Measurements from ENCODE around the gene RGL1. TPM values are rescaled to one million over a fixed set of nuclear protein-coding genes. Genes with fewer than 3 reads are reported as not detected.

Gene RGL1
- total RNA-seq, 1 donor from 2014 or later = 26.6 TPM

DNA sequence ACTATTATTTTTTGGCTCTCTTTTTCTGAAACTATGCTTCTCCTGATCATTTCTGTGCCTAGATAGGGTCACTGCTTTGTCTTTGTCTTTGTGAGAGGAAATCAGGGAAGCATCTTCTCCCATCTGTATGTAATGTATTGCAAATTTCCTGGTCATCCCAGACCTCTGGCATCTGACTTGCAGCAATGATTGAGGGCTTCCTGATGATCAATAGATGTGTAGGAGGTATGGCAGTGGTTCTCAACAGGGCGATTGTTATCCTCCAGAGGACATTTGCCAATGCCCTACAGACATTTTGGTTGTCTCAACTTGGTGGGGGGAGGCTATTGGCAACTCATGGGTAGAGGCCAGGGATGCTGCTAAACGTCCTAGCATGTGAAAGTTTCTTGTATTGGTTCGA, 64.7 kb downstream of the RGL1 start:
- no peak for DNase-seq

DNA sequence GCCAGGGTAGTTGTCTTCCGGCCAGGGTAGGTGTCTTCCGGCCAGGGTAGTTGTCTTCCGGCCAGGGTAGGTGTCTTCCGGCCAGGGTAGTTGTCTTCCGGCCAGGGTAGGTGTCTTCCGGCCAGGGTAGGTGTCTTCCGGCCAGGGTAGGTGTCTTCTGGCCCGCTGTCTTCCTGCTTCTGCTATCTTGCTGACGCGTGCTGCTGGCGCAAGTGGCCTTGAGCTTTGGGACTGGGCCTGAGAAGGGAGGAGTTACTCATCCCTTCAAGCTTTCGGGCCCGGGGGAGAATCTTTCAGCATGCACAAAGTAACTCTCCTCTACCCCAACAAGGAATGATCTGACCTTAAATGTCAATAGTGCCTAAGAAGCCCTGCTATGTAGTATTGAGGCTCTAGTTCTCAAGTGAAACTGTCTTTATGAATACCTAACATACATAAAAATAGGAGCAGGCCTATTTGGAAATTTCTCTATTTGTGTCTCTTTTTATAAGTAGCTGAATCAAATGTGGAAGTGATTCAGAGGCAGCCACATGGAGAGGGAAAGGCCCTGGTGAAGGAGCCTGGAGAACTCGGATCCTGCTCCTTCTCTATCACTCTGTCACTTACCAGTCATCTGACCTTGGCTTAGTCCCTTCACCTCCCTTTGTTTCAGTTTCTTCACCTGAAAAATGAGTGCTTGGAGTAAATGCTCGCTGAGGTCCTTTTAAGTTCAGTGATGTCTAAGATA, 65.6 kb downstream of the RGL1 start:
- no peak for DNase-seq

DNA sequence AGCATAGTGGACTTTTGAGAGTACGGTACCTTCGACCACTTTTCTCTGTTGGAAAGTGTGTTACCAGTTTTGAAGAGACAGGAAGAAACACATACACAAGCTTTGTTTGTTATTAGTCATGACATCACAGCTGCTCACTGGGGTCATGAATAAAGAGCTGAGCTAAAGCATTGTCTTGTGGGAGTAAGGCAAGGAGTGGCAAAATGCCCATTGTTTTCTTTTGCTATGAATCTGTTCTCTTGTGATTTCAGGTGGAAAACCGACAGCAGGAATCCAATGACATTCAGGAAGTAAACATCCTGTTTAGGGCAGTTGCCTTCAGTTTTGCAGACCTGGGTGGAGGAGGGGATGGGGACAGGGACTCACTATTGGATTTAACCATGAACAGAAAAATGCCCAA, 66.2 kb downstream of the RGL1 start:
- peak; percentile 58 for DNase-seq

DNA sequence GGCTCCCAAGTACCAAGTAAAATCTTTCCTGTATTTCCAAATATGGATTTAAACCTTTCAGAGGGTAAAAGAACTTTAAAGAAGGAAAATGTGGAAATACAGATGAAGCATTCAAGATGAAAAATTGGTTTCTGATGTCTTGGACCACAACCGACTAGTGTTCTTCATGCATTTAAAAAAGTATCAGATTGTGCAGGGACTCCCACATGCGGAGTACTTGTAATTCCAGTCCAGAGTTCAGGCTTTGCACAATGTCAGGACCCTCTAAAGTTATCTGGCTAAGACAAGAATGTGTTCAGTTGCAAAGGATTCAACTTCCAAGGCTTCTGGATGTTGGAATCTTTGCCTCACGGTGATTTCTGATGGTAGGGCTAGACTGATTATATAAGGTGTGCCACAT, 66.7 kb downstream of the RGL1 start:
- no peak for DNase-seq

DNA sequence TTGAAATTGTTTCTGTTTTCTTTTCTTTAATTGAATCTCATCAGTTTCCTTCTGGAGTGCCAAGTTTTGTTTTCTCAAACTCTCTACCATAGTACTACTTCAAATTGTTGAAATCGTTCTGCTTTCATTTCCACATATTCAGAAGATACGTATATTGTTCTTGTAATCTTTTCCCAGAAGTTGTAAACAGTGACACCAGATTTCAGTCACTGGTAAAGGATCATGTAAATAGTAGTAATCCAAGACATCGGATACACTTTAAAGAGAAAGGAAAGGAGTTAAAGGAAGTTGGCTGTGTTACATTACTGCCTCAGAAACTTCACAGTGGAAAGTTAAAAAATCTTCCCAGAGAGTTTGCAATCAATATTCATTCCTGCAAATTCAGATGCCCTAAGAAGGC, 67.5 kb downstream of the RGL1 start:
- DNase-seq = no peak

DNA sequence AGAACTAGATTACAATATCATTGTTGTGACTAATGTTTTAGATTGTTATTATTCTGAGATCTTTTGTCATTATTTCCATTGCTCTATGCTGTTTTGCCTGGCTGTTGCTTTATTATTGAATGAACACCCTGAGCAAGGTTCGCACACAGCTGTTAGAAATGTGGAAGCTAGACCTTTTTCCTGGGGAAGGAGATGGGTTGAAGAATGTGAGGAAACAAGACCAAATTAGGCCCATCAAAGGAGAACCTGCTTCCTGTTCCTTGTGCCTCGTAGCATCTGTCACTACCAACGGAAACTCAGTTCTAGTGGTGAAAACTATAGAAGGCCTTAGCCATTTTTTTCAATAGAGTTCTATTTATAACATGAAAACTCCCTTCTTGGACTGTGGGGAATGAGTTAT, 68.7 kb downstream of the RGL1 start:
- DNase-seq = no peak

DNA sequence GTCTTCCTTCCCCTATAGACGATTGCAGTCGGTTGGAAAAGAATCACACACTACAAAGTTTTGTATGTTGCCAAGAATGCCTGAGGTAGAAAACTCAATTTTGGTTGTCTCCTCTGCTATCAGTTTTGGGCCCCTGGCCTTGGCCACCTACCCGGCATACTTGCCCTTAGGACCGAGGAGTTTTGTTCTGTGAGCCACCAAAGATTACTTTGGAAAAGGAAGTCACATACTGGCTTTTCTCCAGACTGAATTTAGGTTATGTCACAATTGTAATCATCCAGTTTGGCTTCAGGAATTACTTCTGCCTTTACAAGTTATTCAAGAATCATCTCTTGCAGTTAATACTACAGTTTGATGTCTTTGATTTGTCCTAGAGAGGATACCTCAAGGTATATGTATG, 71.4 kb downstream of the RGL1 start:
- DNase-seq = no peak

DNA sequence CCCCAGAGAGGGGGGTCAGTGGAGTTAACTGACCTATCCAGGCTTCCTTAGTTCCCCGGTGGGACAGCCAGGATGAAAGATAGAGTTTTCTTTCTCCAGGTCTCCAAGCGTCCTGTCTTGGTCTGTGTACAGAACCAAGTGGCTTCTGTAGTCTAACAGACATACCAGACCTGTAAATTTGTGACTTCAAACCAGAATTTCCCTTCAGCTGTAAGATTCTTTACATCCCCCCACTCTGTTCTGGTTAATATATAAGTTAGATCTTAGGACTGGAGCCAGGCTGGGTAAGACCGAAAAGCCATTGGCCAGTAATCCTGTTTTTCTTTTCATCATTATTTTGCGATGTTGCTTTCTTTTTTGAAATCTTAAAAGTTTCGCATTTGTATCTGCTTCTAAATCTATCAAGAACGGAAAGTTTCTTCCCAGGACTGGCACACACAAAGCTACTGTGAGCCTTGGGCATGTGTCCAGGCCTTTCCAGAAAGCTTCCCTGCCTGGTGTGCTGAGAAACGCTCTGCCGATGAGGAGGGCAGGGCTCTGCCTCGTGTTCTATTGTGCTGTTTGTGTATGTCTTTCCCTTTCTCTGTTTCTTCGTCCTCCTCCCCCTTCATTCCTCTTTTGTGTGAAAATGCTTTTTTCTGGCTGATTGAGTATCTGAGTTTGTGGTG, 72.3 kb downstream of the RGL1 start:
- DNase-seq = peak; percentile 84

DNA sequence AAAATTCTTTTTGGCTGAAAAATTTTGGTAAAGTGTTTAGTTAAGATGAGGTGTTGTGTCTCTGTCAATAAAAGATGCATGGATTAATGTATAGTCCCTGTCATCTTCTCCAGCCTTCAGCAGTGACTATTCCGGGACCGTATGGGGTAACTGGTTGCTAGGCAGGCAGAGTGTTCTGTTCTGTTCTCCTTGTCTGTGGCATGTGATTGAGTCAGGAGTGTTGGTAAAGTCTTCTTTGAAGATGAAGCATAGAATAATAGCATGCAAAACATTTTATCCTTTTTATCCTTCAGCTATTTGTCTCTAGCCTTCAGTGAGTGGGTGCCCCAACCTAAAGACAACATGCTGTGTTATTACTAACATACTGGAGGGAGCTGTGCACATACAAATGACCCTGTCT, 74.6 kb downstream of the RGL1 start:
- DNase-seq = no peak

DNA sequence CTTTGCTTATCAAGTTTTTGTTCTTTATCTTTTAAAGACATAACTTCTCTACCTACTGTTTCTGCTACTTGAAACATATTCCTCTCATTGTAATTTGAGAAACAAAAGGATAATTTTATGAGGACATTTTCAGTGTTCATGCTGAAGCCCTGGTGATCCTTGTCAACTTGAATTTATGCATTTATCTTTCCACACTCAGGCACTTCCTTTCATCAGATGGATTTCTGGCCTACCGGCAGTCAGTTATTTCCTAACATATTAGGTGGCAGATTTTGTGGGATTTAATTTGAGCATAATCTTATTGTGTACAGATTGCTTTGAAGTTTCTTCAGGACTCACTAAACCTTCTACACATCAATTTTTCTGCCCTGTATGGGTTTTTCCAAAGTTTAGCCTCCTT, 75.0 kb downstream of the RGL1 start:
- DNase-seq = no peak

DNA sequence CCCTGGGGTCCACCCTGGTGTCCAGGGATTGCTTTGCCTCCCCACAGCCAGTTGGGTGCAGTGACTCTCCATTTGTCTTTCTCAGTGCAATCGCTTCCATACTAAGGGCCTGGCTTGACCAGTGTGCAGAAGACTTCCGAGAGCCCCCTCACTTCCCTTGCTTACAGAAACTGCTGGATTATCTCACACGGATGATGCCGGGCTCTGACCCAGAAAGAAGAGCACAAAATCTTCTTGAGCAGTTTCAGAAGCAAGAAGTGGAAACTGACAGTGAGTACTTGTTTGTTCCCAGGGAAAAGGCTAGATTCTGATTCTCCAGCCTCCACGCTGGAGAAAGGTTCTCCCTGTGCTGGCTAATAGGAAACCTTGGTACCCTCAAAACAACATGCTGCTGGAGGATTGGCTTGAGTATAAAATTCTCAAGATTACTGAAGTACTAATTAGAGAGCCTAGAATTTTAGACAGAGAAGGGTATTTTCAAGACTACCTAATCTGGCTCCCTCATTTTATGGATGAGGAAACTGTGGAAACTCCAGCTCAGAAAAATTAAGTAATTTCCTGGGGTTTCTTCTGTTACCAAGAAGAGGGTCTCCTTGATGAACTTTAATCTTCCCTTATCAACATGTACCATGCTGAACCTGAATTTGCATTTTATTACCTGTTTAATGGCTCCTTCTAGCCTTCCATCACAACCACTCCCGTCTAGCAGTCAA, 75.8 kb downstream of the RGL1 start:
- DNase-seq = no peak

DNA sequence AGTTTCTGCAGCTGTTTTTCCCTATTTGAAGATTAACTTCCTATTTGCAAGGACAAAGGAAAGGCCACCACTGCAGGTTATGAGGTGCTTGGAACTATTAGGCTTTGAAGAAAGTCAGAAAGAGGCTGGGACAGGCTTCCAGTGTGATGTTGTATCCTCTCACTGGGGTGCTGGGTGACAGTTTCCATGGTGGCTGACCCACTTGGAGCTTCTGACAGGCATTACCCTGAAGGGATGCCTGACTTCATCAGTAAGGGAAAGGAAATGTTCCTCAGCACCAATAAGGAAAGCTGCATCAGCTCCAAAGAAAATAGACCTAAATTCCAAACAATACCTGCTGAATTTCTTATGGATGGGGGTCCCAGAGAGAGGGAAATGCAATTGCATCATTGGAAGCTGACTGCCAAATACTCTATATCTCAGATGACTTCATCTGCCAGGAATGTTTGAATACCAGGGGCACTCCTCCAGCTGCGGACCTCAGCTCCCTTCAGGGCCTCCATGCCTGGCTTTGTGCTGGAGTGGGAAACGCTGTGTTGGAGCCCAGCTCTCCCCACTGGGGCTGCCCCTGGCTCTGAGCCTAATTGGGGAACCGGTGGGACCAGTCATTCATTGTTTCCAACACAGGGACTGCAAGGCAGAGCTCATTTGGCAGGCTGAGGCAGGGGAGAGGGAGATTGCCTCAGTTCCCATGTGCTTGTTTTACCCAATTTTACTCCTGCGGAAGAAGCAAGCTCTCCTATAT, 76.6 kb downstream of the RGL1 start:
- peak; percentile 94 for DNase-seq

DNA sequence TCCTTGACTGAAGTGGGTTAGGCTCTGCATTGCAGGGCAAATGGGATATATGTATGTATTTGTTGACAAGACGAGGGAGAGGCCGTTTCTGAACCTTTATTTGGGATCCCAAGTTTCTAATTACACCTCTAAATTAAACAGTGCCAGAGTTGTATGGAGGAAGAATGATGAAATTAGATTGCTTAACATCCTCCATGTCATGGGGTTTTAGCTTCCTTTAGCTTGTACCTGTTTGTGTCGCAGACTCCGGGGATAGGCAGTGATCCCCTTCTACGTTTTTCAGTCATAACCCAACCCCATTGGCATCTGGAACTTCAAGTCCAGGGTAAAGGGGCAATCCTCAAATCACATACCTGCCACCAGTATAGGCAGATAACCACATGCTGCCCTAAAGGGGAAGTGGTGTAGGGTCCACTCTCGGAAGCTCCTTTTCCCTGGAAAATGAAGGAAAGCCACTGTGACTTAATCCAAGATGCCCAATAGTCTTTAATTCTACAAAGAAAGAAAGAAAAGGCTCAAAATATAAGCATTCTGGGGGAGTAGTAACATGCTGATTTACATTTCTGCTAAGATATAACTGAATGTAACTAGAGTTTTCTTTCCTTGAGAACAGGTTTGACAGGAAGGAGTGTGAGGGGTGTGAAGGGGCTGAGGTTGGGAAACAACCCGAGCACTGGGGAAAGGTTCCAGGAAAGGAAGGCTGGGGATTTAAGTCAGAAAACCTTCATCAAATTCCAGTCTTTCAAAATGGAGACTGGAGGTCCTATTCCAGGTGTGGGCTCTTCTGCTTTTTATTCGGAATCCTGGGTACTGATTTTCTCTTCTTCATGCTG, 77.6 kb downstream of the RGL1 start:
- DNase-seq = no peak

DNA sequence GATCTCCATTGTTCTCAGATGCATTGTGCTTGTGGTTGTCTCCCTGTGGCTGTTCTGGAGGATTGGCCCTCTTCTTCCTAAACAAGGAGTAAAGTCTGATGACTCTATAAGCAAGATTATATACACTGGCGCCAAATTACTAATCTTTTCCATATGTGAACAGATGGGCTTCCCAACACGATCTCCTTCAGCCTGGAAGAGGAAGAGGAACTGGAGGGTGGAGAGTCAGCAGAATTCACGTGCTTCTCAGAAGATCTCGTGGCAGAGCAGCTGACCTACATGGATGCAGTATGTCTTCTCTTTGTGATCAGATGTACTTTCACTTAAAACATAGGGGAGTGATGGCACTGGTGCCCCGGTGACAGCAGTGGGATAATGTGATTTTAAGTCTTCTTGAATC, 78.7 kb downstream of the RGL1 start:
- DNase-seq = peak; percentile 40

DNA sequence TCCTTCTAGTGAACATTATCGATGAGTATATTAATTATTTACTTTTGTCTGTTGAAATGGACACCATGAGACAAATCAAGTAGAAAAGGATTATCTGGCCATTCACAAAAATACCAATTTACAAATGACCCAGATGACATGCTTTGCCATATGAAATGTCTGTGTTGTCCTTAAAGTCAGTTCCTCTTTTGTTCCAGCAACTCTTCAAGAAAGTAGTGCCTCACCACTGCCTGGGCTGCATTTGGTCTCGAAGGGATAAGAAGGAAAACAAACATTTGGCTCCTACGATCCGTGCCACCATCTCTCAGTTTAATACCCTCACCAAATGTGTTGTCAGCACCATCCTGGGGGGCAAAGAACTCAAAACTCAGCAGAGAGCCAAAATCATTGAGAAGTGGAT, 79.6 kb downstream of the RGL1 start:
- no peak for DNase-seq

DNA sequence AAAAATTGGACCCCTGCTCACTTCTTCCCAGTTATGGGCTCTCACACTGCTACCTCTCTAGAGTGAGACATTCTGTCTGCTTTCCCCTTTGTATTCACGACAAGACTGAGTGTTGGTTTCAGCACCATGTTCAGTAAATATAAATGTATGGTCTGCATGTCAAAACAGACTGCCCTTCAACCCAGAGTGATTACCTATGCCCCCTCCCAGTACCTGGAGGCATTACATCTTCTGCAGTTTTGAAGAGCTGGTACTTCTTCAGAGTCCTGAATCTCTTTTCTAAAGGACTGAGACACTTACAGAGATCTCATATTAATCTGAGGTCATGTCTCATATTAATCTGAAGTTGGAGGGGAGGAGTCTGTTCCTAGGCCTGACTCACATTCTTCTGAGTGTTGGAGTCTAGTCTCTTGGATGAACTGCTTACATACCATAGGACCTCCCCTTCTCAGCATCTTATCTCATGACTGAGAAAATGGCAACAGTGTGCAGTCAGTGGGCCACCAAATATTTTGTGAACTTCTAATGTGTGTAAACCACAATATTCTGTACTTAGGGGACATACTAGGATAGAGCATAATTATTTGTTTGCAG, 80.3 kb downstream of the RGL1 start:
- no peak for DNase-seq

DNA sequence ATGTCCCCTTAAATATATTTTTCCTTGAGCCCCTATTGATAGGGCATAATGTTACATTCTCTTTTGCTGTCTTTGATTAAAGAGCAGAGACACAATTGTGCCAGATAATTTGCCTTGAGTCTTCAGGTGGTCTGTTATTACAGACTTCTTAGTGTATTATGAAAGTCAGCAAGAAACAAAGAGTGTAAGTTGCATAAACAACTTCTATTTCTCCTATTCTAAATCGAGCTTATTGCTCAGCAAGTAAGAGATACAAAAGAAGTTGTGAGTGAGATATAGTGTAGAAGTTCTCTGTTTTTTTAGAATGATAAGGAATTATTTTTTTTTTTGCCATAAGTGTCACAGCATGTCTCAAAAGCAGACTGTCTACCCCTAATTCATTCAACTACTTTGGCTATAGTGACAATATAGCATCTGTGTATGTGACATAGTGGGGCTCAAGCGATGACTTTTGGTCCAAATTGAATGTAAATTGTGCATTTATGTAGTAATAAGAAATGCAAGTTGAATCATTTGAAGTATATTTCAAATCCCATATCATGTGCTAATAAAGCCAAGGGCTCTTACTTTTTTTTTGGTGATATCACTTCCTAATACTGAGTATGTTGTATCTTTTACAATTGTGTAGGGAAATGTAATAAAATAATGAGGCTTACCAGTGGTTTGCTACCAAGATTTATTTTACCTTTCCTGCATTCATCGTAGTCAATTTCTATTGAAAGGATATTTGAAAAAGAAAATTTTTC, 81.3 kb downstream of the RGL1 start:
- DNase-seq = no peak

DNA sequence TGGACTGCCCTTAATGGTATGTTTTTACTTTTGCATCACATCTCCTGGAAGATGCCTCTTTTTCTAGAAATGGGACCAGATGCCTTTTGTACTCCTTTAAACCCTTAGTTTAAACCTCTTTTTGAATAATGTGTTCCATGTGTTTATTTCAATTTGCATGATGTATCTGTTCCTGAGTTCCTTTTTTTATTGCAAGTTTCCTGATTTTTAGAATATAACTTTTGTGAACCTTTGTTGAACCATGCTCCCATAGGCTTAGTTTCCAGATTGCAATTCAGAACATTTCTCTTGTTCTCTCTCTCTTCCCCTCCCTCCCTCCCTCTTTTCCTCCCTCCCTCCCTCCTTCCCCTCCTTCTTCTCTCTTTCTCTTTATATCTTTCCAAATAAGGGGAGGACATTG, 81.9 kb downstream of the RGL1 start:
- DNase-seq = no peak

DNA sequence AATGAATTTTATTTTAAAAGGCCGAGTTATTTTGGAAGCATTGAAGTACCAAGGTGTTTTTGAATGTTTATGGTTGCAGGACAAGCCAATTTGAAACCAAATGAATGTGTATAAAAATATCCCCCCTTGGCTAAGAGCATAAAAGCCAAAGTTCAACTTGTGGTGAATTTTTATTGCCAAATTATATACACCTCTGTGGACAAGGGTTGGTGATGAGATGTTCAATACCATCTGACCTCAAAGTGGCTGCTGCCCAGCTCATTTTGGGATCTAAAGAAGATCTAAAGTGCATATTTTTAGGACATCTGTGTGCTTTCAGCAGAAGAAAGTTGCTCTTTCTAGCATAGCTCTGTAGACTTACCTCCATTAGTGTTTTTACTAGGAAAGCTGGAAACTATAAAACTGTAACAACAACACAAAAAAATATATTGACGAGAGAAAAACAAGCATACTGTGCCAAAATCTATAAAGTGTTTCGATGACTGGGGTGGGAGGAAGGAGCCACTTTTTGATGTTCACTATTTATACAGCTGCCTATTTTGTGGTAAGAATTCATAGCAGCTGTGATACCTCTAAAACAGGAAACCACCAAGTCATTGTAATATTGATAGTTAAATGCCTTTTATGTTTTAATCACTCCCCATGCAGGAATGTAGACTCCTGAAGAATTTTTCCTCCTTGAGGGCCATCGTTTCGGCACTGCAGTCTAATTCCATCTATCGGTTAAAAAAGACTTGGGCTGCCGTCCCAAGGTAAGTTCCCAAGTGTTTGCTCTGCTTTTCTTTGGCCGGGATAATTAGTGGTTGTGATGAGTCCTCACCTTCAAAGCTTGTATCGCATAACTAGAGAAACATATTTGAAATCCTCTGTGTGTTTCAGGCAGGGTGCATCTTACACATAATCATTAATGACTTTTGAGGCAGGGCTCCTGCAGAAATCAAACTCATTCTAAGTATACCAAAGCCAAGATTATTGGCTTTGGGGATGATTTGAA, 83.2 kb downstream of the RGL1 start:
- no peak for DNase-seq

DNA sequence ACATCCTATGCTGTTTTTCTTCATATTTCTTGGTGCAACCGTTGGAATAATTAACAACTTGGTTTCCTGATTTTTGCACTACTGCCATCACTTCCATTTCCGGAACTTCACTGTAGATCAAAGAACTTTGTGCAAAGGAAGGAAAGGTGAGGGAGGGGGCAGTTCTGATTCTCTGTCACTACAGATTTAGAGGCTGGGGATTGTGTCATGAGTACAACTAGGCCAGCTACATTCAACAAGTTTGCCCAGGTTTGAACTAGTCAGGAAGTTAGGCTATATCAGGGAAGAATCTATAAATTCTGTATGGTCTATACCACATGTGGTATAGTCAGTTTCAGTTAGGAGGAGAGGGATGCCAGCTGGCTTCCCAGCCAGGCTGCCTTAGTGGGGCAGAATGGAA, 84.2 kb downstream of the RGL1 start:
- DNase-seq = no peak
